HepG2 (cell line): ENCODE measurements around the gene ATP10A. TPM values are rescaled to one million over a fixed set of nuclear protein-coding genes. Genes with fewer than 3 reads are reported as not detected.

Source experiments
- ATAC-seq: fragments of 200-7000 bp; cut with Tn5 transposase; 3 replicates; pipeline ENCODE4 v1.9.1; 2020; ENCODE audit warnings: mild to moderate bottlenecking, moderate library complexity
- BruUV-seq: library from RNA; stranded (reverse); fragments of 400-500 nt; replicated peaks from 2 replicates; lab custom pipeline; 2021; lab: Mats Ljungman, UMichigan
- CTCF ChIA-PET: fragments of 300-600 bp; formaldehyde crosslinking; extraction: SDS; loops from one replicate; lab custom pipeline; 2021; ENCODE audit warnings: low total read pairs, inconsistent platforms, low intra/inter-chr PET ratio; lab: Yijun Ruan, JAX
- POLR2A ChIA-PET: fragments of 350-600 bp; sonication (Branson Sonifier 250); formaldehyde crosslinking; loops from one replicate; lab custom pipeline; 2020; ENCODE audit warnings: antibody characterized with exemption, inconsistent platforms; lab: Yijun Ruan, JAX
- DNase-seq: peaks from one replicate; pipeline ENCODE4 v3.0.0-alpha.2; 2015; ENCODE audit warnings: low spot score
- FAIRE-seq: peaks from 3 replicates; lab custom pipeline; 2011; peaks lifted over from hg19 to GRCh38; lab: Jason Lieb, UNC
- H2AFZ ChIP-seq: one replicate; pipeline ENCODE4 v1.6.1; 2011; ENCODE audit warnings: low read length, inconsistent platforms
- H3K27ac ChIP-seq: fragments of 300-600 bp; 3 replicates; pipeline ENCODE4 v1.8.0; 2011; ENCODE audit warnings: mixed run types, mild to moderate bottlenecking, mixed read lengths, low read length, inconsistent platforms; ENCODE audit not compliant: insufficient read depth; ENCODE audit errors: extremely low read length
- H3K27me3 ChIP-seq, 2 experiments: fragments of 200-600 bp in 1 of 2; 2 replicates in 1 of 2; 3 replicates in 1 of 2; pipeline versions ENCODE4 v1.6.0 to v1.8.0; 2011; ENCODE audit warnings: low read length in 2 of 2, mild to moderate bottlenecking in 2 of 2, moderate library complexity in 2 of 2, inconsistent platforms in 1 of 2; ENCODE audit not compliant: insufficient read depth in 2 of 2, control insufficient read depth in 1 of 2
- H3K36me3 ChIP-seq, 2 experiments: fragments of 200-600 bp in 1 of 2; replicated peaks in 1 of 2; 2 replicates in 1 of 2; 3 replicates in 1 of 2; pipeline versions ENCODE4 v1.5.1 to v1.8.0; 2011; ENCODE audit warnings: low read length in 2 of 2, inconsistent platforms in 1 of 2; ENCODE audit not compliant: insufficient read depth in 2 of 2, control insufficient read depth in 1 of 2
- H3K4me1 ChIP-seq: 2 replicates; pipeline ENCODE4 v1.5.1; 2012; ENCODE audit warnings: low read length, inconsistent platforms; ENCODE audit not compliant: insufficient read depth
- H3K4me2 ChIP-seq: 2 replicates; pipeline ENCODE4 v1.6.0; 2011; ENCODE audit warnings: low read depth, low read length, inconsistent platforms
- H3K4me3 ChIP-seq, 3 experiments: fragments of 200-600 bp in 1 of 3; sonication (generic), shearing (Covaris generic) in 1 of 3; replicated peaks in 1 of 3; 2 replicates each; pipeline ENCODE4 v1.5.1; 2011 to 2016; ENCODE audit warnings: low read length in 3 of 3, inconsistent platforms in 2 of 3, low read depth in 2 of 3, mild to moderate bottlenecking in 2 of 3, control low read depth in 1 of 3, mixed read lengths in 1 of 3; ENCODE audit not compliant: insufficient read depth in 1 of 3
- H3K79me2 ChIP-seq: one replicate; pipeline ENCODE4 v1.6.1; 2011; ENCODE audit warnings: low read length, inconsistent platforms; ENCODE audit not compliant: insufficient read depth
- H3K9ac ChIP-seq: 2 replicates; pipeline ENCODE4 v1.6.0; 2011; ENCODE audit warnings: mild to moderate bottlenecking, low read depth, low read length, inconsistent platforms; ENCODE audit not compliant: insufficient read depth
- H3K9me3 ChIP-seq: 2 replicates; pipeline ENCODE4 v1.5.1; 2012; ENCODE audit warnings: mild to moderate bottlenecking, low read length
- H4K20me1 ChIP-seq: 2 replicates; pipeline ENCODE4 v1.6.0; 2011; ENCODE audit warnings: inconsistent platforms, mild to moderate bottlenecking, low read length, moderate library complexity; ENCODE audit not compliant: insufficient read depth
- CCAR2 ChIP-seq: fragments of 200-400 bp; formaldehyde crosslinking; optimal IDR thresholded peaks from 2 replicates; pipeline ENCODE3; 2018; ENCODE audit warnings: low read depth, mild to moderate bottlenecking, low read length, moderate library complexity
- CEBPG ChIP-seq: IDR thresholded peaks from 2 replicates; pipeline ENCODE4 v1.6.1; 2016
- DPF2 ChIP-seq: sonication (generic); formaldehyde crosslinking; IDR thresholded peaks from 2 replicates; pipeline ENCODE4 v1.4.0; 2020; ENCODE audit warnings: mild to moderate bottlenecking, low read depth, missing genetic modification reagents, borderline replicate concordance
- EP300 ChIP-seq, 3 experiments: sonication (generic) in 1 of 3; formaldehyde crosslinking in 1 of 3; IDR thresholded peaks; 2 replicates each; pipeline versions ENCODE4 v1.5.1 to v1.6.1; 2011 to 2020; ENCODE audit warnings: low read depth in 2 of 3, low read length in 2 of 3, borderline replicate concordance in 1 of 3, improper control_type of control experiment in 1 of 3, mild to moderate bottlenecking in 1 of 3, missing genetic modification reagents in 1 of 3, moderate library complexity in 1 of 3
- ETV5 ChIP-seq: IDR thresholded peaks from 2 replicates; pipeline ENCODE4 v1.6.1; 2018; ENCODE audit warnings: missing biosample characterization, missing genetic modification reagents, inconsistent platforms, borderline replicate concordance
- FOSL2 ChIP-seq: sonication (generic); formaldehyde crosslinking; IDR thresholded peaks from 2 replicates; pipeline ENCODE4 v1.4.0; 2020; ENCODE audit warnings: missing genetic modification reagents
- FOXO1 ChIP-seq: sonication (generic); formaldehyde crosslinking; IDR thresholded peaks from 2 replicates; pipeline ENCODE4 v1.4.0; 2020; ENCODE audit warnings: missing genetic modification reagents
- MEIS2 ChIP-seq: sonication (generic); formaldehyde crosslinking; IDR thresholded peaks from 2 replicates; pipeline ENCODE4 v1.9.0; 2021; ENCODE audit warnings: mild to moderate bottlenecking, missing genetic modification reagents
- RXRA ChIP-seq: sonication (generic); formaldehyde crosslinking; IDR thresholded peaks from 2 replicates; pipeline ENCODE4 v1.5.1; 2020; ENCODE audit warnings: missing genetic modification reagents
- RXRB ChIP-seq: IDR thresholded peaks from 2 replicates; pipeline ENCODE4 v1.6.1; 2016; ENCODE audit warnings: borderline replicate concordance, missing genetic modification reagents, missing compliant biosample characterization
- SAP130 ChIP-seq: IDR thresholded peaks from 2 replicates; pipeline ENCODE4 v1.6.1; 2016; ENCODE audit warnings: low read depth
- SOX13 ChIP-seq, 3 experiments: fragments of 450-650 bp in 1 of 3; sonication (generic) in 1 of 3; formaldehyde crosslinking in 1 of 3; IDR thresholded peaks in 2 of 3; conservative IDR thresholded peaks in 1 of 3; 2 replicates each; pipeline versions ENCODE4 v1.5.0 to v1.6.1; 2016 to 2020; ENCODE audit warnings: antibody characterized with exemption in 1 of 3, mild to moderate bottlenecking in 1 of 3, missing compliant biosample characterization in 1 of 3, missing genetic modification reagents in 1 of 3, moderate library complexity in 1 of 3
- SOX5 ChIP-seq: IDR thresholded peaks from 2 replicates; pipeline ENCODE4 v1.6.1; 2016; ENCODE audit warnings: borderline replicate concordance
- SOX6 ChIP-seq, 2 experiments: fragments of 450-650 bp in 1 of 2; sonication (generic) in 1 of 2; formaldehyde crosslinking in 1 of 2; IDR thresholded peaks; 2 replicates each; pipeline versions ENCODE4 v1.4.0 to v1.6.1; 2017 to 2020; ENCODE audit warnings: antibody characterized with exemption in 1 of 2, mild to moderate bottlenecking in 1 of 2, missing genetic modification reagents in 1 of 2
- TMF1 ChIP-seq: sonication (generic); formaldehyde crosslinking; IDR thresholded peaks from 2 replicates; pipeline ENCODE4 v1.8.1; 2022; ENCODE audit warnings: low read depth, missing genetic modification reagents
- ZFP1 ChIP-seq: IDR thresholded peaks from 2 replicates; pipeline ENCODE4 v1.6.1; 2016
- ZNF225 ChIP-seq: sonication (generic); formaldehyde crosslinking; IDR thresholded peaks from 2 replicates; pipeline ENCODE4 v1.4.0; 2020; ENCODE audit warnings: mild to moderate bottlenecking, missing genetic modification reagents
- ZNF234 ChIP-seq: sonication (generic); formaldehyde crosslinking; conservative IDR thresholded peaks from 2 replicates; pipeline ENCODE4 v1.5.1; 2020; ENCODE audit warnings: mild to moderate bottlenecking, missing genetic modification reagents
- ZNF550 ChIP-seq: sonication (generic); formaldehyde crosslinking; IDR thresholded peaks from 2 replicates; pipeline ENCODE4 v1.4.0; 2020; ENCODE audit warnings: mild to moderate bottlenecking, missing genetic modification reagents, borderline replicate concordance
- ZSCAN29 ChIP-seq: sonication (generic); formaldehyde crosslinking; conservative IDR thresholded peaks from 2 replicates; pipeline ENCODE4 v1.4.0; 2020; ENCODE audit warnings: mild to moderate bottlenecking, missing genetic modification reagents
- WGBS: methylation state at CpG from one replicate; pipeline ENCODE4 v1.1.6; 2017; ENCODE audit warnings: low lambda C conversion rate; 5-methylcytosine and 5-hydroxymethylcytosine counted together
- in situ Hi-C: cut with HindIII; loops from 2 replicates; pipeline ENCODE4 v1.10.0; 2017; ENCODE audit warnings: low pct_unique_long_range_greater_than_20kb; ENCODE audit not compliant: extremely low pct_ligation_motif_present
- intact Hi-C: fragments of 100-400 bp; cut with micrococcal nuclease; formaldehyde crosslinking; loops from one replicate; pipeline ENCODE4 v1.10.0; 2022; ENCODE audit not compliant: unreplicated experiment
- polyA plus RNA-seq, 8 experiments: library from polyadenylated mRNA; depleted of rRNA in 3 of 8; stranded (reverse) in 7 of 8; unstranded in 1 of 8; fragments of >200 nt; fragmentation: Illumina TruSeq in 4 of 8; extraction: Trizol in 4 of 8; gene quantifications; 2 replicates each; pipeline versions ENCODE4 v1.2.1 to v1.2.3, GENCODE V29; 2011 to 2016; ENCODE audit warnings: low read depth in 4 of 8, missing spikeins in 1 of 8, mixed read lengths in 1 of 8; ENCODE audit not compliant: insufficient read depth in 1 of 8
- total RNA-seq, 5 experiments: library from RNA; depleted of rRNA; stranded (reverse); fragments of >200 nt; fragmentation: Illumina TruSeq; extraction: Trizol; gene quantifications; 2 replicates each; pipeline ENCODE4 v1.2.3, GENCODE V29; 2016; ENCODE audit warnings: low read depth in 1 of 5

The ATP10A gene
- total and polyA plus RNA-seq, 2 of the 13 experiments (the other 11 are each of a cell fraction or from before 2014, with no cell fraction given), result 0.58 to 4.2 TPM

GRCh38 chr15:25774871-25775270 lies 88.3 kb downstream of the ATP10A start:
- no peaks in the 10 kb centered on the region for H3K9me3 ChIP-seq
- no peak overlapping the region for H3K27ac ChIP-seq
- 55% methylated on average over 2 of the region's 2 CpGs for WGBS
- no peak overlapping the region for H3K9ac ChIP-seq
- DNase-seq (no peak), ATAC-seq (no peak), FAIRE-seq (no peak)
- peaks cover 51% of the 10 kb centered on the region for H3K4me1 ChIP-seq
- H3K36me3 ChIP-seq, result no peaks in the 10 kb centered on the region
- TF ChIP-seq TMF1 (CRISPR knock-in tag) (no peak), ZNF234 (CRISPR knock-in tag) (no peak)
- intact Hi-C loops, result no loop called here
- H3K79me2 ChIP-seq, result no peaks in the 10 kb centered on the region
- ChIA-PET CTCF (no interaction called here), POLR2A (no interaction called here)
- H3K27me3 ChIP-seq, result no peaks in the 10 kb centered on the region
- no peak overlapping the region for H3K4me3 ChIP-seq
- no peak overlapping the region for H2AFZ ChIP-seq
- in situ Hi-C loops, result no loop called here
- no peaks in the 10 kb centered on the region for H4K20me1 ChIP-seq
- no TSS peak for BruUV-seq
- H3K4me2 ChIP-seq, result no peak overlapping the region

DNA sequence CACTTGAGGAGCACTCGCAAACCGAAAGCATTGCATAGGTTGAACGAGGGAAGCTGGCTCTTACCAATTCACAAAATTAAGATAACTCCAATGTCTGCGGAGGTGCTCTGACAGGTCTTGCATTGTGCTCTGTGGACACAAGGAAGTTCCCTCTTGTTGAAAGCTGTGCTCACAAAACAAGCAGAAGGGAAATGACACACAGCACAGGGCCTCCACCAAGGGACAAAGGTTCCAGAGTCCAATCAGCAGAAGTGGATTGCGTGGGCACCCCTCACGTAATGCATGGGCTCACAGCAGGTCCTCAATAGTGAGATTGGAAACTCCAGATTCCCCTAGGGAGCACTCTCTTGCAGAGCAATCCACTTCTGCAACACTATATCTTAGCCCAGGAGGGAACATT lies 89.9 kb downstream of the ATP10A start:
- H3K9ac ChIP-seq, result 0 out of 2 replicates have a peak overlapping the region, but pooled peaks have one; percentile 6
- H2AFZ ChIP-seq, result no peak overlapping the region
- peak overlapping the region; percentile 48 for H3K4me2 ChIP-seq
- H3K27ac ChIP-seq, result peak overlapping the region; percentile 60
- H3K27me3 ChIP-seq, result no peaks in the 10 kb centered on the region
- peak; percentile 64 for ATAC-seq
- POLR2A ChIA-PET, result no interaction called here
- in situ Hi-C loops (no loop called here), intact Hi-C loops (no loop called here)
- FAIRE-seq, result no peak
- peaks cover 51% of the 10 kb centered on the region for H3K4me1 ChIP-seq
- DNase-seq, result peak; percentile 46
- 16% methylated on average over 6 of the region's 6 CpGs for WGBS
- no peaks in the 10 kb centered on the region for H3K79me2 ChIP-seq
- BruUV-seq, result no TSS peak
- H3K4me3 ChIP-seq, result no peak overlapping the region
- no peaks in the 10 kb centered on the region for H3K9me3 ChIP-seq
- CTCF ChIA-PET, result no interaction called here
- no peaks in the 10 kb centered on the region for H4K20me1 ChIP-seq
- H3K36me3 ChIP-seq, result no peaks in the 10 kb centered on the region
- peak; percentile 31; the same call in 1 of the 2 replicates for TF ChIP-seq FOXO1 (CRISPR knock-in tag)
- TF ChIP-seq ETV5 (CRISPR knock-in tag), result peak; percentile 78; the same call in 1 of the 2 replicates
- 0 out of 2 replicates have a peak, but pooled peaks have one; percentile 39 for TF ChIP-seq MEIS2 (CRISPR knock-in tag)
- peak; percentile 65; the same call in 1 of the 2 replicates for TF ChIP-seq SOX13 (IDR thresholded peaks at IDR 0.05)
- no peak for TF ChIP-seq SOX13 (CRISPR knock-in tag; conservative IDR thresholded peaks at IDR 0.05 in 1 of 2, IDR thresholded peaks at IDR 0.05 in 1 of 2)
- no peak for TF ChIP-seq ZNF550 (CRISPR knock-in tag)
- TF ChIP-seq CEBPG, result peak; percentile 16; the same call in 1 of the 2 replicates
- no peak for TF ChIP-seq ZNF225 (CRISPR knock-in tag)
- TF ChIP-seq RXRB (CRISPR knock-in tag), result peak; percentile 40; the same call in 1 of the 2 replicates
- no peak for TF ChIP-seq ZSCAN29 (CRISPR knock-in tag)
- TF ChIP-seq EP300 (IDR thresholded peaks at IDR 0.05; ENCODE audit: low read depth in 2 of 2, low read length in 2 of 2), result peak in 1 of 2 experiments; percentile 61; a peak in 1 of 4 replicates
- peak; percentile 64; the same call in 1 of the 2 replicates for TF ChIP-seq EP300 (CRISPR knock-in tag; IDR thresholded peaks at IDR 0.05; ENCODE audit: borderline replicate concordance)
- TF ChIP-seq DPF2 (CRISPR knock-in tag), result peak; percentile 53; the same call in 1 of the 2 replicates
- TF ChIP-seq SAP130 (CRISPR knock-in tag), result peak; percentile 23; the same call in 1 of the 2 replicates
- TF ChIP-seq RXRA (CRISPR knock-in tag), result peak; percentile 46; the same call in 1 of the 2 replicates
- no peak for TF ChIP-seq SOX6 (IDR thresholded peaks at IDR 0.05)
- 0 out of 2 replicates have a peak, but pooled peaks have one; percentile 13 for TF ChIP-seq SOX6 (CRISPR knock-in tag; IDR thresholded peaks at IDR 0.05)
- no peak for TF ChIP-seq ZFP1
- TF ChIP-seq FOSL2 (CRISPR knock-in tag), result peak; percentile 71; the same call in 1 of the 2 replicates
- TF ChIP-seq SOX5 (CRISPR knock-in tag), result peak; percentile 72; the same call in 1 of the 2 replicates
- TF ChIP-seq CCAR2, result no peak
